Measurements from ENCODE around the gene CEP170. TPM values are rescaled to one million over a fixed set of nuclear protein-coding genes. Genes with fewer than 3 reads are reported as not detected.
"Not testable (repeated sequence)": the region's sequence is repeated elsewhere in the genome, so short reads cannot be mapped to it uniquely, and the experiment has no call there.

CEP170 gene
- total RNA-seq, 1 donor from 2014 or later: 168 TPM

DNA sequence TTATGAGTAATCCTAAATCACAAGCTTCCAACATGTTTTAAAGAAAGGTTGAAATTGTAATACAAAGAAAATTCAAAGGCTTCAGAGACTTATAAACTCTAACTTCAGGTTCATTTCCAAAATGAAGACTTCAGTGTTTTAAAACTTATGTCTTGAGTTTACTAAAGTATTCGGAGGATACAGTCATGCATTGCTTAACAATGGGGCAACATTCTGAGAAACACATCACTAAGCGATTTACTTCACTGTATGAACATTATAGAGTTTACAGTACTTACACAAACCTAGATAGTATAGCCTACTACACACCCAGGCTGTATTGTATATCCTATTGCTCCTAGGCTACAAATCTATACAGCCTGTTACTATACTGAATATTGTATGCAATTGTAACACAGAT, 38.3 kb downstream of the CEP170 start:
- Mint-ChIP-seq H3K27ac (ENCODE audit: unreplicated experiment) (no peak overlapping the region), H3K36me3 (ENCODE audit: low read depth, unreplicated experiment) (peaks cover 39% of the 10 kb centered on the region), H3K4me3 (ENCODE audit: unreplicated experiment) (no peak overlapping the region), H3K27me3 (ENCODE audit: unreplicated experiment) (peaks cover 3% of the 10 kb centered on the region), H3K9me3 (ENCODE audit: unreplicated experiment) (no peaks in the 10 kb centered on the region), H3K4me1 (ENCODE audit: unreplicated experiment) (peaks cover 8% of the 10 kb centered on the region)
- no peak for DNase-seq (ENCODE audit: low spot score)
- no peak for TF ChIP-seq CTCF (IDR thresholded peaks at IDR 0.05; ENCODE audit: unreplicated experiment)

DNA sequence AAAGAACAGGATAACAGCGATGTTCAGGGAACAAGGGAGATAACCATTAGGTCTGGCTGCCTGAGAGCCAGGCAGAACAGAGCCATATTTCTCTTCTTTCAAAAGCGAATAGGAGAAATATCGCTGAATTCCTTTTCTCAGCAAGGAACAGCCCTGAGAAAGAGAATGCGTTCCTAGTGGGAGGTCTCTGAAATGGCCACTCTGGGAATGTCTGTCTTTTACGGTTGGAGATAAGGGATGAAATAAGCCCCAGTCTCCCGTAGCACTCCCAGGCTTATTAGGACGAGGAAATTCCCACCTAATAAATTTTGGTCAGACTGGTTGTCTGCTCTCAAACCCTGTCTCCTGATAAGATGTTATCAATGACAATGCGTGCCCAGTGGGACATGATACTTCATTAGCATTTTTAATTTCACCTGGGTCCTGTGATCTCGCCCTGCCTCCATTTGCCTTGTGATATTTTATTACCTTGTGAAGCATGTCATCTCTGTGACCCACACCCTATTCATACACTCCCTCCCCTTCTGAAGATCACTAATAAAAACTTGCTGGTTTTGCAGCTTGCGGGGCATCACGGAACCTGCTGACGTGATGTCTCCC, 39.7 kb downstream of the CEP170 start:
- peak overlapping the region; percentile 71 for H3K4me3 Mint-ChIP-seq (ENCODE audit: unreplicated experiment)

DNA sequence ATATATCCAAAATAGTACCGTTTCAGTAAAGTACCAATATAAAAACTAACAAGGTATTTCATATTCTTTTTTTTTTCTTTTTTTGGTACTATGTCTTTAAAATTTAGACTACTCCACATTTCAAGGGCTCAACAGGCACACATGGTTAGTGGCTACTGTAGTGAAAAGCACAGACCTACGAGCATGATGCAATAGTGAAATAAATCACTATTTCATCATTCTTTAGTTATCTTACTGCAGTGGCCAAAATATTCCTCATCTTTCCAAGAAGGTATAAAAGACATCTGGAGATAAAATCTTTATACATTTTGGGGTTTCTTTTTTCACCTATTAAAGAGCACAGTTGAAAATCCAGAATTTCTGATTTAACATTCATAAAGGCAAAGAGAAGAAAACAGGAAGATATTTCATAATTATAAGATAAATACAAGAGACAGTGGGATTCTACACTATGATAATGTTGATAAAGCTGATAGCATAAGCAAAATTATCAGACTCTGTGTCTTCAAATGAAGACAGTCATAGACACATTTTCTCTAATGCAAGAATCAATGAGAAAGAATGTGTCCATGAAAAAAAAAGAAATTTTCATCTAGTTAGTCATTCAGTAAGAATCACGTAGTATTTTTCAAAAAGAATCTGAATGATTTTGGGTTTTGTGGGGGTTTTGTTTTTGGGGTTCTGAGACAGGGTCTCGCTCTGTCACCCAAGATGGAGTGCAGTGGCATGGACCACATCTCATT, 41.9 kb downstream of the CEP170 start:
- no peak for DNase-seq (ENCODE audit: low spot score)
- Mint-ChIP-seq H3K4me3 (ENCODE audit: unreplicated experiment) (no peak overlapping the region), H3K36me3 (ENCODE audit: low read depth, unreplicated experiment) (peaks cover 22% of the 10 kb centered on the region), H3K9me3 (ENCODE audit: unreplicated experiment) (no peaks in the 10 kb centered on the region), H3K27me3 (ENCODE audit: unreplicated experiment) (peaks cover 3% of the 10 kb centered on the region), H3K27ac (ENCODE audit: unreplicated experiment) (no peak overlapping the region), H3K4me1 (ENCODE audit: unreplicated experiment) (peaks cover 8% of the 10 kb centered on the region)
- no peak for TF ChIP-seq CTCF (IDR thresholded peaks at IDR 0.05; ENCODE audit: unreplicated experiment)

More for the DNA sequence above, 39.7 kb downstream of the CEP170 start:
- not testable (repeated sequence) for H3K27me3 Mint-ChIP-seq (ENCODE audit: unreplicated experiment); DNase-seq (ENCODE audit: low spot score); H3K4me1 Mint-ChIP-seq (ENCODE audit: unreplicated experiment); H3K9me3 Mint-ChIP-seq (ENCODE audit: unreplicated experiment)
- Mint-ChIP-seq H3K27ac (ENCODE audit: unreplicated experiment) (peak overlapping the region; percentile 30), H3K36me3 (ENCODE audit: low read depth, unreplicated experiment) (peaks cover 34% of the 10 kb centered on the region)

DNA sequence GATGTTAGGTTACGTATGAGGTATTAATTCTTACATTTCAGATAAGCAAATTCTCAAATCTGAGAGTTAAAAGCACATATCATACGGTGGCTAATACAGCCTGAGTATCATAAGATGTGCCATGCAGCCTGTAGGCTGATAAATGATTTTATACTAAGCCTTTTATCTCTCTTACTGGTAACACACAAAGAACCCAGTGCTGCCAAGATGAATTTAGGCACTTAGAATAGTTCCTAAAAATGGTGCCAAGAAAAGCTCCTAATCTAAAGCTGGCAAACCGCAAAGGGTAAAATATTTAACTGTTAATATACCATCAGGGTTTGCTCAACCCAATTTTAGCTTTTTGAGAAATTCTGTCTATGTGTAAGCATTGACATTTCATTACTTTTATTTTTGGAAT, 43.1 kb downstream of the CEP170 start:
- not testable (repeated sequence) for H3K4me1 Mint-ChIP-seq (ENCODE audit: unreplicated experiment); H3K27ac Mint-ChIP-seq (ENCODE audit: unreplicated experiment); H3K9me3 Mint-ChIP-seq (ENCODE audit: unreplicated experiment); H3K4me3 Mint-ChIP-seq (ENCODE audit: unreplicated experiment); H3K27me3 Mint-ChIP-seq (ENCODE audit: unreplicated experiment); DNase-seq (ENCODE audit: low spot score)
- peaks cover 10% of the 10 kb centered on the region for H3K36me3 Mint-ChIP-seq (ENCODE audit: low read depth, unreplicated experiment)

- not testable (repeated sequence) for H3K9me3 Mint-ChIP-seq (ENCODE audit: unreplicated experiment); H3K27ac Mint-ChIP-seq (ENCODE audit: unreplicated experiment); H3K36me3 Mint-ChIP-seq (ENCODE audit: low read depth, unreplicated experiment); H3K4me1 Mint-ChIP-seq (ENCODE audit: unreplicated experiment); H3K27me3 Mint-ChIP-seq (ENCODE audit: unreplicated experiment); H3K4me3 Mint-ChIP-seq (ENCODE audit: unreplicated experiment); DNase-seq (ENCODE audit: low spot score)
Measured at GRCh38 chr1:243205026-243205501, 50.0 kb downstream of the CEP170 start.

DNA sequence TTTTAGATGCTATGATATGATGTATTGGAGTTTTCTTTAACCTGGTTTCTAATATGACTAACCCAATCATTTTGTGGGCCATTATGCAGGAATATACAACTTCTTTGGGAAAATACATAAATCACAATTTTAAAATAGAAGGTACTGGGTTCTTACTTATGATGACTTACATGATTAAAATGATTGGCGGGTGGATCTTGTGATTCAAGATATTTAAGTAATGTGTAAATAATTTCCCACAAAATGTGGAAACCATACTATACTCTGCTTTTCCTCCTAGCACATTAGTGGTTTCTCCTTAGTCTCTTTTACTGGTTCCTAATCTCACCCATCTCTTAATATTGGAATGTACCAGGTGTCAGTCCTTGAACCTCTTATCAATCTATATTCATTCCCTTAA, 50.7 kb downstream of the CEP170 start:
- not testable (repeated sequence) for H3K27me3 Mint-ChIP-seq (ENCODE audit: unreplicated experiment); DNase-seq (ENCODE audit: low spot score); H3K4me1 Mint-ChIP-seq (ENCODE audit: unreplicated experiment)

DNA sequence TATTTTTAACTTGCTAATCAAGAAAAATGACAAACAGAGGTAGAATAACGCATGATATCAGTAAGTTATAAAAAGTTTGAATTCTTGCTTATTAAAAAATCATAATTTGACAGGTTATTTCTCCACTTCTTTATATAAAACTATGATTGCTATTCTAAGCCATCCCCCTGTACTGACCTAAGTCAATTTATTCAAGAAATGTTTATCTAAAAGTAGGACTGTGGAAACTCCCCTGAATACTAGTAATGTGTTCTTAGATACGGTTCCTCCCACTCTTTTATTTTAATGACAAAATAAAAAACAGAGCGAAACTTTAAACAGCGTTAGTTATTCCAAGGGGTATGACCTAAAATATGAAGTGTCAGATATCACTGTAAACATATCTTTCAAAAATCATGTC, 51.9 kb downstream of the CEP170 start:
- not testable (repeated sequence) for H3K27ac Mint-ChIP-seq (ENCODE audit: unreplicated experiment); H3K27me3 Mint-ChIP-seq (ENCODE audit: unreplicated experiment); H3K36me3 Mint-ChIP-seq (ENCODE audit: low read depth, unreplicated experiment); H3K4me1 Mint-ChIP-seq (ENCODE audit: unreplicated experiment); DNase-seq (ENCODE audit: low spot score); H3K9me3 Mint-ChIP-seq (ENCODE audit: unreplicated experiment); H3K4me3 Mint-ChIP-seq (ENCODE audit: unreplicated experiment)

More for the DNA sequence above, 50.7 kb downstream of the CEP170 start:
- not testable (repeated sequence) for H3K27ac Mint-ChIP-seq (ENCODE audit: unreplicated experiment); H3K4me3 Mint-ChIP-seq (ENCODE audit: unreplicated experiment); H3K36me3 Mint-ChIP-seq (ENCODE audit: low read depth, unreplicated experiment); H3K9me3 Mint-ChIP-seq (ENCODE audit: unreplicated experiment)

GRCh38 chr1:243201316-243201715, 53.8 kb downstream of the CEP170 start:
- not testable (repeated sequence) for H3K27ac Mint-ChIP-seq (ENCODE audit: unreplicated experiment); H3K4me3 Mint-ChIP-seq (ENCODE audit: unreplicated experiment); H3K4me1 Mint-ChIP-seq (ENCODE audit: unreplicated experiment); DNase-seq (ENCODE audit: low spot score); H3K9me3 Mint-ChIP-seq (ENCODE audit: unreplicated experiment); H3K27me3 Mint-ChIP-seq (ENCODE audit: unreplicated experiment)
- H3K36me3 Mint-ChIP-seq (ENCODE audit: low read depth, unreplicated experiment): peaks cover 15% of the 10 kb centered on the region

GRCh38 chr1:243197524-243197923, 57.6 kb downstream of the CEP170 start:
- DNase-seq (ENCODE audit: low spot score); H3K27ac Mint-ChIP-seq (ENCODE audit: unreplicated experiment): not testable (repeated sequence)

DNA sequence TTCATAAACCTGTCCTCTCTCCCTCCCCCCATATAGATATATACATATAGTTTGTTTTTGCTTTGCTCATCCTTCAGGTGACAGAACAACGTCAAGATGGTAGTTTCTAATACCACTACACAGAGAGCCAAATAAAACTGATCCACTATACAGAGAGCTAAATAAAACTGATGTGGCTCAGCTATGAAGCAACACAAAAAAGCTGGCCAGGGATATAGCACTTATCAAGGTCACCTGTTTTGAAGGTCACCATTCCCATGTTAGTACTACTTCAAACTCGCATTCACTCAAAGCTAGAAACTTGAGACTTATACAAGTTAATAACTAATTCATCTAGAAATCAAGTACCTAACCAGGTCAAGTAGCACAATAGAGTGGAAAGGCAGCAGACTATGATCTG, 61.8 kb downstream of the CEP170 start:
- H3K36me3 Mint-ChIP-seq (ENCODE audit: low read depth, unreplicated experiment): peaks cover 12% of the 10 kb centered on the region
- not testable (repeated sequence) for H3K27ac Mint-ChIP-seq (ENCODE audit: unreplicated experiment); DNase-seq (ENCODE audit: low spot score)

More at GRCh38 chr1:243197524-243197923, 57.6 kb downstream of the CEP170 start:
- not testable (repeated sequence) for H3K9me3 Mint-ChIP-seq (ENCODE audit: unreplicated experiment); H3K4me3 Mint-ChIP-seq (ENCODE audit: unreplicated experiment); H3K4me1 Mint-ChIP-seq (ENCODE audit: unreplicated experiment); H3K27me3 Mint-ChIP-seq (ENCODE audit: unreplicated experiment)
- H3K36me3 Mint-ChIP-seq (ENCODE audit: low read depth, unreplicated experiment): peaks cover 12% of the 10 kb centered on the region

More for the DNA sequence above, 61.8 kb downstream of the CEP170 start:
- not testable (repeated sequence) for H3K27me3 Mint-ChIP-seq (ENCODE audit: unreplicated experiment); H3K4me1 Mint-ChIP-seq (ENCODE audit: unreplicated experiment); H3K9me3 Mint-ChIP-seq (ENCODE audit: unreplicated experiment); H3K4me3 Mint-ChIP-seq (ENCODE audit: unreplicated experiment)
